Motor neuron (in vitro differentiated cells): Measurements from ENCODE around the gene TMC7. TPM values are rescaled to one million over a fixed set of nuclear protein-coding genes. Genes with fewer than 3 reads are reported as not detected.
"Not testable (repeated sequence)": the region's sequence is repeated elsewhere in the genome, so short reads cannot be mapped to it uniquely, and the experiment has no call there.

Experiments used
- ATAC-seq, 8 experiments: fragments of 200-7000 bp; cut with Tn5 transposase; replicated peaks in 6 of 8; 2 replicates each; pipeline ENCODE4 v1.8.0; 2021; ENCODE audit warnings: mild to moderate bottlenecking in 8 of 8, moderate library complexity in 8 of 8
- H3K27ac ChIP-seq, 2 donors: fragments of 250-450 bp; sonication (Bioruptor Pico); 2 replicates each; pipeline ENCODE4 v1.9.0; 2021; ENCODE audit warnings: antibody characterized with exemption in 2 of 2, mild to moderate bottlenecking in 2 of 2, moderate library complexity in 1 of 2
- H3K4me1 ChIP-seq, 2 donors: fragments of 250-450 bp; sonication (Bioruptor Pico); replicated peaks in 1 of 2; 2 replicates each; pipeline ENCODE4 v1.6.1; 2021; ENCODE audit warnings: antibody characterized with exemption in 2 of 2, mild to moderate bottlenecking in 2 of 2, moderate library complexity in 1 of 2
- H3K4me3 ChIP-seq, 5 donors: fragments of 250-450 bp; sonication (Bioruptor Pico); 2 replicates each; pipeline ENCODE4 v1.9.0; 2021; ENCODE audit warnings: antibody characterized with exemption in 5 of 5, mild to moderate bottlenecking in 5 of 5, moderate library complexity in 4 of 5
- WGBS, 10 experiments: fragments of 450-650 bp; shearing (Covaris generic); methylation state at CpG; one replicate each; pipeline ENCODE4 v1.0.0; 2022; 5-methylcytosine and 5-hydroxymethylcytosine counted together
- in situ Hi-C, 9 experiments: fragments of 400-800 bp; cut with MboI; loops; one replicate each; pipeline ENCODE4 v1.15.0; 2021; ENCODE audit warnings: low sequenced_read_pairs in 9 of 9, low pct_unique_long_range_greater_than_20kb in 2 of 9; ENCODE audit not compliant: unreplicated experiment in 9 of 9
- total RNA-seq, 8 experiments: library from RNA; unstranded; fragments of 300-600 nt; gene quantifications; 2 replicates each; pipeline versions ENCODE4 v1.2.3 to v1.2.4, GENCODE V29; 2022

TMC7 gene
- 1 to 10 TPM in 5 of 8 experiments, under 1 TPM in 3; 0.41 to 2.5 (median 1.5) TPM for total RNA-seq

- WGBS, 10 experiments: 0 to 90% (median 55%) methylated on average over 2 to 8 of the region's 64 CpGs; no CpG with 5 or more reads in 2 of the 10 experiments
- Histone ChIP-seq H3K27ac (peak within 1 kb of the TSS; percentile 60 to 82), H3K4me1 (peaks cover 0 to 5% of the 10 kb centered on the region in 2 donors), H3K4me3 (peak within 1 kb of the TSS; percentile 54 to 94 (median 91))
- in situ Hi-C loops: loop anchor here in 1 of 9 experiments (10.0 kb wide), 1 partner anchor 91 kb away; no protein-coding TSS in a partner anchor
- peak; percentile 94 to 99 (median 99) for ATAC-seq
Observed at GRCh38 chr16:18983565-18984434, at the start of gene TMC7. Gene TMC7, plus strand, starts transcription at chr16:18983934. Its CDS starts 130 bp downstream, at chr16:18984064.

- 73 to 96% (median 82%) methylated on average over 2 to 5 of the region's 7 CpGs; no CpG with 5 or more reads in 2 of the 10 experiments for WGBS, 10 experiments
- Histone ChIP-seq H3K4me3 (no peak overlapping the region), H3K27ac (no peak overlapping the region), H3K4me1 (no peaks in the 10 kb centered on the region)
- ATAC-seq: no peak
- in situ Hi-C loops: no loop called here
Observed at GRCh38 chr16:18936727-18937340, 46.9 kb upstream of the TMC7 start.

DNA sequence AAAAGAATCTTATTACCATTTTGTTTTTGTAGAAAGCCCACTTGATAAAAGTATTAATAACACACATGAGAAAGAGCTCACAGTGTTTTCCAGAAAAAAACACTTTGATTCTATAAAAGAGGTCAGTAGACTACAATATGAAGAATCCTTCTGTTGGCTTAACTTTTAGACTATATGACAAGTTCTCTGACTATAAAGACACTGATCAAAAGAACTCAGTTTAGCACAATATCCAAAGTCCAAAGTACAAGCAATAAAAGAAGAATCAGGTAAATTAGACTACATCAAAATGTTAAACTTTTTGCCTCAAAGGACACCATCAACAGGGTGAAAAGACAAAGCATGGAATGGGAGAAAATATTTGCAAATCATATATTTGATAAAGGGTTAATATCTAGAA lies 46.3 kb upstream of the TMC7 start:
- no peak overlapping the region for H3K4me3 ChIP-seq
- no peaks in the 10 kb centered on the region for H3K4me1 ChIP-seq
- in situ Hi-C loops: no loop called here
- H3K27ac ChIP-seq: no peak overlapping the region
- ATAC-seq: no peak

DNA sequence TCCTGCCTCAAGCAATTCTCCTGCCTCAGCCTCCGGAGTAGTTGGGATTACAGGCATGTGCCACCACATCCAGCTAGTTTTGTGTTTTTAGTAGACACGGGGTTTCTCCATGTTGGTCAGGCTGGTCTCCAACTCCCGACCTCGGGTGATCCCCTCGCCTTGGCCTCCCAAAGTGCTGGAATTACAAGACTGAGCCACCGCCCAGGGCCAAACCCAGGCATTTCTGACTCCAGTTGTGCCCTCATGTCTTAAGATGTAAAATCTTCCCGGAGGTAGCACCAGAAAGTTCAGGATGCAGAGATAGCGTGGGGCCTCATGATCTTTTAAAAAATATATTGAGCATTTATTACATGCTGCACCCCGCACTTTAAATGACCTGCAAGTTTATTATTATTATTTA lies 44.7 kb upstream of the TMC7 start:
- Histone ChIP-seq H3K4me1 (no peaks in the 10 kb centered on the region), H3K4me3 (no peak overlapping the region), H3K27ac (no peak overlapping the region)
- 85 to 100% (median 90%) methylated on average over 1 to 7 of the region's 9 CpGs; no CpG with 5 or more reads in 5 of the 10 experiments for WGBS, 10 experiments
- ATAC-seq: no peak
- in situ Hi-C loops: no loop called here

DNA sequence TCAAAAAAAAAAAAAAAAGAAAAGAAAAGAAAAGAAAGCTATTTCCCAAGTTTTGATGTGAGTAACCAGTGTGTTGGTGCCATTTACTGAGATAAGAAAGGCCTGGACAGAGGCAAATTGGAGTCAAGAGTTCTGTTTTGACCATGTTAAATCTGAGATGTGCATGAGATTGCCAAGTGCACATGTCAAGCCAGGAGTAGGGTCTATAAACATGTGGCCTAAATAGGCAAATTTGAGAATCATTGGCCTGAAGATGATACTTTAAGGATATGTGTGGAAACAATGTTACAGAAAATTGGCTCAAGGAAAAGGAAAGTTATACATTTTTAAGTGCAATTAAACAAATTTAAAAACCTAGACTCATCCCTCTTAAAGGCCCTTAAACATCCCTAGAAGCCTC lies 42.3 kb upstream of the TMC7 start:
- in situ Hi-C loops: no loop called here
- H3K4me3 ChIP-seq: no peak overlapping the region
- H3K4me1 ChIP-seq: no peaks in the 10 kb centered on the region
- no peak overlapping the region for H3K27ac ChIP-seq
- ATAC-seq: no peak

GRCh38 chr16:18942061-18942460 lies 41.7 kb upstream of the TMC7 start:
- 0 to 80% (median 57%) methylated on average over 1 of the region's 1 CpG; no CpG with 5 or more reads in 3 of the 10 experiments for WGBS, 10 experiments
- ATAC-seq: peak in 3 of 8 experiments; percentile 52 to 68 (median 59)
- in situ Hi-C loops: no loop called here
- no peaks in the 10 kb centered on the region for H3K4me1 ChIP-seq
- H3K27ac ChIP-seq: no peak overlapping the region
- no peak overlapping the region for H3K4me3 ChIP-seq

DNA sequence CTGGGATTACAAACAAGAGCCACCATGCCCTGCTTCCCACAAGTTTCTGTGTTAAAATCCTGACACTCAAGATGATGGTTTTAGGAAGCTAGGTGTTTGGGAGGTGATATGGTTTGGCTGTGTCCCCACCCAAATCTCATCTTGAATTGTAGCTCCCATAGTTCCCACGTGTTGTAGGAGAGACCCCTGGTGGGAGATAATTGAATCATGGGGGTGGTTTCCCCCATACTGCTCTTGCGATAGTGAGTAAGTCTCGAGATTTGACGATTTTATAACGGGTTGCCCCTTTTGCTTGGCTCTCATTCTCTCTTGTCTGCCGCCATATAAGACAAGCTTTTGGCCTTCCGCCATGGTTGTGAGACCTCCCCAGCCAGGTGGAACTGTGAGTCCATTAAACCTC lies 40.3 kb upstream of the TMC7 start:
- Histone ChIP-seq H3K4me1 (no peaks in the 10 kb centered on the region), H3K27ac (no peak overlapping the region), H3K4me3 (no peak overlapping the region)
- no peak for ATAC-seq
- 60 to 97% (median 84%) methylated on average over 1 to 7 of the region's 7 CpGs; no CpG with 5 or more reads in 3 of the 10 experiments for WGBS, 10 experiments
- in situ Hi-C loops: no loop called here

DNA sequence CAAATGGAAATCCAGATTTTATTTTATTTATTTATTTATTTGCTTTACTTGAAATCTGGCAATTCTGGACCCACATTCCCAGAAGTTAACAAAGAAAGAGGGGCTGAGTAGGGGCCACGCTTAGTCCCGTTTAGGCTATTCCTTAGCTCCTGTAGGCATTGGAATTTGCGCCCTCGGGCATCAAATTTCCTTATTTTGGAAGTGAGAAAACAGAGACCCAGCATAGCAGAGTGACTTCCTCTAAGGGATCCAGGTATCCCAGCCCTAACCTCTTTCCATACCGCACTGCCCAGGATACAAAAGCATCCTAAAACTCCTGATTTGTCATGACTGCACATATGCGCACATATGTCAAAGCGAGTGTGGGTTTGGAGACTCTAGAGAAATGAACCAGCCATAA lies 38.5 kb upstream of the TMC7 start:
- in situ Hi-C loops: no loop called here
- ATAC-seq: peak in 1 of 8 experiments; percentile 45
- Histone ChIP-seq H3K4me3 (no peak overlapping the region), H3K27ac (no peak overlapping the region), H3K4me1 (no peaks in the 10 kb centered on the region)
- WGBS, 10 experiments: 19 to 100% (median 82%) methylated on average over 2 to 7 of the region's 7 CpGs; no CpG with 5 or more reads in 1 of the 10 experiments

- no peaks in the 10 kb centered on the region for H3K4me1 ChIP-seq
- no peak for ATAC-seq
- in situ Hi-C loops: no loop called here
- 40 to 96% (median 87%) methylated on average over 1 to 4 of the region's 9 CpGs; no CpG with 5 or more reads in 3 of the 10 experiments for WGBS, 10 experiments
- no peak overlapping the region for H3K4me3 ChIP-seq
- H3K27ac ChIP-seq: no peak overlapping the region
Observed at GRCh38 chr16:18948372-18949020, 35.2 kb upstream of the TMC7 start.

DNA sequence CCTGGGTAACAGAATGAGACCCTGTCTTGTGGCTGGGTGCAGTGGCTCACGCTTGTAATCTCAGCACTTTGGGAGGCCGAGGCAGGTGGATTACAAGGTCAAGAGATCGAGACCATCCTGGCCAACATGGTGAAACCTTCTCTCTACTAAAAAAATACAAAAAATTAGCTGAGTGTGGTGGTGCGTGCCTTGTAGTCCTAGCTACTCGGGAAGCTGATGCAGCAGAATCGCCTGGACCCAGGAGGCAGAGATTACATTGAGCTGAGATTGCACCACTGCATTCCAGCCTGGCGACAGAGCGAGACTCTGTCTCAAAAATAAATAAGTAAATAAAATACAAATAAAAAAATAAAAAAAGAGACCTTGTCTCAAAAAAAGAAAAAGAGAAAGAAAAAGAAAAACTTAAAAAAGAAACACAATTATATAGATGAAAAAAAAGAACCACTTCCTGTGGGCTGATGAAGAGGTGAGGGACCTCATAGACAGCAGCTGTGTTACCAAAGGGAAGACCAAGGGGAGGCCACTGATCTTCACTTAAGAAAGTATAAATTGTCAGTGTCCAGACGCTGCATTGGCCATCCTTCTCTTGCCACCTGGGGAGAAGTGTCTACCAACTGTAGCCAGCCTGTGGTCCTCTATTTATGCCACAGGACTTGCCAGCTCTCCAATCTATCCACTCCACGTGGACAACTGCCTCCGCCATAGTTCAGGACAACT lies 33.1 kb upstream of the TMC7 start:
- Histone ChIP-seq H3K27ac (no peak overlapping the region), H3K4me1 (no peaks in the 10 kb centered on the region), H3K4me3 (no peak overlapping the region)
- 70 to 98% (median 87%) methylated on average over 4 to 8 of the region's 11 CpGs; no CpG with 5 or more reads in 1 of the 10 experiments for WGBS, 10 experiments
- ATAC-seq: no peak
- in situ Hi-C loops: loop anchor here in 1 of 9 experiments (25.0 kb wide), 1 partner anchor 138 kb away; the partner anchor contains the start of gene ARL6IP1

DNA sequence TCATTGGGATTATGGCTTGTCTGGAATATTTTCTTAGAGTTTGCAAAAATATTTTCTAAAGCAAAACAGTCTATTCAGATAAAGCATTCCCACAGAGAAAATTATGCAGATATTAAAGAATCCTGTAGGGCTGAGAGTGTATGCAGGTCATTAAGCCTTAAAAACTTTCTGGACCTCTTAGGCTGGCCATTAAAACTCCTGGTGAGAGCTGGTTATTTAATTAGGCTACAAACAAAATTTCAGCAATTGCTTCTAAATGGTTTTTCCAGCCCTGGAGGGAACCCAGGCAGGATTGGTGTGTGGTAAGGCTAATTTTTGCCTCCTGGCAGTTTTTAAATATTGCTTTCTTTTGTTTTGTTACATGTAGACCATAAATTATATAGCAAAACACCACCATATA lies 30.2 kb upstream of the TMC7 start:
- no peak overlapping the region for H3K4me3 ChIP-seq
- no peak for ATAC-seq
- in situ Hi-C loops: loop anchor here in 1 of 9 experiments (25.0 kb wide), 1 partner anchor 141 kb away; the partner anchor contains the start of gene ARL6IP1
- no peak overlapping the region for H3K27ac ChIP-seq
- H3K4me1 ChIP-seq: peaks cover 5% of the 10 kb centered on the region in 2 donors

- H3K4me3 ChIP-seq, H3K27ac ChIP-seq, ATAC-seq: not testable (repeated sequence)
- 14 to 90% (median 70%) methylated on average over 1 to 5 of the region's 21 CpGs; no CpG with 5 or more reads in 4 of the 10 experiments for WGBS, 10 experiments
- in situ Hi-C loops: loop anchor here in 1 of 9 experiments (25.0 kb wide), 1 partner anchor 144 kb away; the partner anchor contains the start of gene ARL6IP1
- H3K4me1 ChIP-seq: peaks cover 19 to 21% of the 10 kb centered on the region in 2 donors
Observed at GRCh38 chr16:18955874-18956580, 27.7 kb upstream of the TMC7 start.
